K562 (cell line): ENCODE results near the gene DDX39A. TPM values are rescaled to one million over a fixed set of nuclear protein-coding genes. Genes with fewer than 3 reads are reported as not detected.
A peak's percentile ranks its signal among the peaks of the same experiment; 100 is the strongest.

Experiments
- BCL6 ChIP-seq: fragments of 250-450 bp; sonication (Bioruptor Pico); IDR thresholded peaks from 2 replicates; pipeline ENCODE4 v1.4.0; 2020
- BRCA1 ChIP-seq, 2 experiments: fragments of 450-650 bp in 1 of 2; sonication (generic) in 1 of 2; formaldehyde crosslinking in 1 of 2; IDR thresholded peaks; 2 replicates each; pipeline versions ENCODE4 v1.5.0 to v1.6.1; 2017 to 2020; ENCODE audit warnings: mild to moderate bottlenecking in 1 of 2, missing genetic modification reagents in 1 of 2
- BRD4 ChIP-seq: fragments of 200-600 bp; sonication (generic); IDR thresholded peaks from 2 replicates; pipeline ENCODE4 v1.6.1; 2017; ENCODE audit warnings: inconsistent platforms
- C11orf30 ChIP-seq: fragments of 450-650 bp; IDR thresholded peaks from 2 replicates; pipeline ENCODE4 v1.6.1; 2016; ENCODE audit warnings: low read depth, mild to moderate bottlenecking
- HDAC8 ChIP-seq: fragments of 450-650 bp; IDR thresholded peaks from 2 replicates; pipeline ENCODE4 v1.6.1; 2016; ENCODE audit warnings: mild to moderate bottlenecking, missing genetic modification characterization, moderate library complexity, missing compliant biosample characterization
- MAFG ChIP-seq: fragments of 450-650 bp; conservative IDR thresholded peaks from 2 replicates; pipeline ENCODE4 v1.6.1; 2016; ENCODE audit warnings: missing genetic modification characterization, missing compliant biosample characterization
- MED1 ChIP-seq: sonication (generic); formaldehyde crosslinking; IDR thresholded peaks from 2 replicates; pipeline ENCODE4 v1.8.1; 2023; ENCODE audit warnings: missing genetic modification reagents, borderline replicate concordance
- MTF1 ChIP-seq: fragments of 250-450 bp; sonication (Bioruptor Pico); IDR thresholded peaks from 2 replicates; pipeline ENCODE4 v1.9.0; 2021; ENCODE audit warnings: moderate library complexity, mild to moderate bottlenecking, inconsistent platforms, borderline replicate concordance
- MYBL2 ChIP-seq, 2 experiments: fragments of 450-650 bp in 1 of 2; sonication (generic) in 1 of 2; formaldehyde crosslinking in 1 of 2; IDR thresholded peaks; 2 replicates each; pipeline versions ENCODE4 v1.6.1 to v1.8.1; 2017 to 2022; ENCODE audit warnings: borderline replicate concordance in 1 of 2, inconsistent platforms in 1 of 2, low read depth in 1 of 2, mild to moderate bottlenecking in 1 of 2, missing genetic modification reagents in 1 of 2, moderate library complexity in 1 of 2
- NR2C2 ChIP-seq, 2 experiments: fragments of 200-800 bp in 1 of 2; sonication (Bioruptor generic) in 1 of 2; sonication (generic) in 1 of 2; formaldehyde crosslinking in 1 of 2; IDR thresholded peaks; 2 replicates each; pipeline versions ENCODE4 v1.6.1 to v1.8.0; 2016 to 2022; ENCODE audit warnings: mild to moderate bottlenecking in 1 of 2, missing compliant biosample characterization in 1 of 2, missing genetic modification characterization in 1 of 2, missing genetic modification reagents in 1 of 2
- OTX1 ChIP-seq: fragments of 450-650 bp; formaldehyde crosslinking; IDR thresholded peaks from 2 replicates; pipeline ENCODE4 v1.4.0; 2022; ENCODE audit warnings: mild to moderate bottlenecking
- POLR2B ChIP-seq: fragments of 450-650 bp; IDR thresholded peaks from 2 replicates; pipeline ENCODE4 v1.6.1; 2018; ENCODE audit warnings: low read depth; ENCODE audit not compliant: partially characterized antibody
- POLR2H ChIP-seq: IDR thresholded peaks from 2 replicates; pipeline ENCODE4 v1.6.1; 2016; ENCODE audit warnings: missing genetic modification characterization, low read depth, mild to moderate bottlenecking, control low read depth, missing compliant biosample characterization, moderate library complexity
- TRIM28 ChIP-seq: fragments of 450-650 bp; IDR thresholded peaks from 2 replicates; pipeline ENCODE4 v1.6.1; 2017
- ZNF232 ChIP-seq: sonication (generic); formaldehyde crosslinking; IDR thresholded peaks from 2 replicates; pipeline ENCODE4 v1.8.0; 2022; ENCODE audit warnings: mild to moderate bottlenecking, missing genetic modification reagents
- ZNF311 ChIP-seq: fragments of 250-450 bp; sonication (Bioruptor Pico); IDR thresholded peaks from 2 replicates; pipeline ENCODE4 v1.4.0; 2020; ENCODE audit warnings: mild to moderate bottlenecking, moderate library complexity
- ZNF324 ChIP-seq: fragments of 250-450 bp; sonication (Bioruptor Pico); IDR thresholded peaks from 2 replicates; pipeline ENCODE4 v1.4.0; 2020; ENCODE audit warnings: mild to moderate bottlenecking
- ZNF586 ChIP-seq: fragments of 450-650 bp; formaldehyde crosslinking; conservative IDR thresholded peaks from 2 replicates; pipeline ENCODE4 v1.4.0; 2020; ENCODE audit warnings: mild to moderate bottlenecking, moderate library complexity
- polyA plus RNA-seq, 8 experiments: library from polyadenylated mRNA; depleted of rRNA in 4 of 8; stranded (reverse) in 5 of 8; unstranded in 3 of 8; fragments of >200 nt; fragmentation: Nextera tagmentation in 2 of 8; fragmentation: Illumina TruSeq in 1 of 8; extraction: Ambion mirVana in 2 of 8; extraction: Trizol in 1 of 8; gene quantifications; 2 replicates each; pipeline versions ENCODE4 v1.2.1 to v1.2.3, GENCODE V29; 2011 to 2014; ENCODE audit warnings: inconsistent platforms in 1 of 8, missing spikeins in 1 of 8
- total RNA-seq, 7 experiments: library from RNA; depleted of rRNA in 6 of 7; stranded (reverse); fragments of >200 nt in 6 of 7; fragmentation: Illumina TruSeq in 2 of 7; extraction: Trizol in 2 of 7; gene quantifications; 2 replicates each; pipeline versions ENCODE4 v1.2.1 to v1.2.3, GENCODE V29; 2011 to 2021; ENCODE audit warnings: low replicate concordance in 1 of 7
- TF ChIP-seq, protein P1 (sequence below), 2 experiments: fragments of 450-650 bp in 1 of 2; IDR thresholded peaks; 2 replicates each; pipeline ENCODE4 v1.6.1; 2011 to 2017; ENCODE audit warnings: low read depth in 2 of 2, antibody characterized with exemption in 1 of 2, borderline replicate concordance in 1 of 2, low read length in 1 of 2, mild to moderate bottlenecking in 1 of 2, mixed read lengths in 1 of 2; ENCODE audit not compliant: control insufficient read depth in 1 of 2
- TF ChIP-seq, protein P2 (sequence below): sonication (generic); formaldehyde crosslinking; IDR thresholded peaks from 2 replicates; pipeline ENCODE4 v1.8.1; 2023; ENCODE audit warnings: mild to moderate bottlenecking, missing genetic modification reagents
- TF ChIP-seq, protein P3 (sequence below): fragments of 250-450 bp; sonication (Bioruptor Pico); IDR thresholded peaks from 2 replicates; pipeline ENCODE4 v1.8.0; 2022; ENCODE audit warnings: inconsistent platforms, mild to moderate bottlenecking, moderate library complexity, borderline replicate concordance

DDX39A gene
- total and polyA plus RNA-seq, 9 of the 15 experiments (the other 6 are each of a cell fraction or from before 2014, with no cell fraction given): 90.3 to 250 (median 188) TPM

DNA sequence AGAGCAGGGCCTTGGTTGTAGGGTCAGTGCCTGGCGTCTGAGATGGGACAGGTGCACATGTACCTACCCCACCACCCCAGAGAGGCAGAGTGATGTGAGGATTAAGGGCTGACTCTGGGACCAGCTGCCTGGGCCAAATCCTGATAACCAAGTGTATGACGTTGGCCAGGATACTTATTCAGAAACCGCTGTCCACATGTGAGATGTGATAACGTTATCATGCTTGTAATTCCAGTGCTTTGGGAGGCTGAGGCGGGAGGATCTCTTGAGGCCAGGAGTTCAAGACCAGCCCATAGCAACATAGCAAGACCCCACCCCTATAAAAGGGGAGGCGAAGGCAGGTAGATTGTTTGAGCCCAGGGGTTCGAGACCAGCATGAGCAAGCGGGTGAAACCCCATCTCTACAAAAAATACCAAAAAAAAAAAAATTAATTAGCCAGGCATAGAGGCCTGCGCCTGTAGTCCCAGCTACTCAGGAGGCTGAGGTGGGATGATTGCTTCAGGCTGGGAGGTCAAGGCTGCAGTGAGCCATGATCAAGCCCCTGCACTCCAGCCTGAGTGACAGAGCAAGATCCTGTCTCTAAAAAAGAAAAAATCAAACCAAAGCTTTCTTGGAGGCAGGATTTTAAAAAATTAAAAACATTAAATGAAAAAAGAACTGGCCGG is 27.9 kb downstream of the DDX39A start (continued):
- no peak for TF ChIP-seq ZNF324 (CRISPR knock-in tag)
- no peak for TF ChIP-seq ZNF232 (CRISPR knock-in tag)
- no peak for TF ChIP-seq MTF1 (CRISPR knock-in tag)
- no peak for TF ChIP-seq TRIM28
- TF ChIP-seq BRD4: no peak
- TF ChIP-seq POLR2H: no peak
- TF ChIP-seq POLR2B: no peak
- TF ChIP-seq C11orf30: no peak
- no peak for TF ChIP-seq MED1 (CRISPR knock-in tag)
- TF ChIP-seq, protein P1, sequence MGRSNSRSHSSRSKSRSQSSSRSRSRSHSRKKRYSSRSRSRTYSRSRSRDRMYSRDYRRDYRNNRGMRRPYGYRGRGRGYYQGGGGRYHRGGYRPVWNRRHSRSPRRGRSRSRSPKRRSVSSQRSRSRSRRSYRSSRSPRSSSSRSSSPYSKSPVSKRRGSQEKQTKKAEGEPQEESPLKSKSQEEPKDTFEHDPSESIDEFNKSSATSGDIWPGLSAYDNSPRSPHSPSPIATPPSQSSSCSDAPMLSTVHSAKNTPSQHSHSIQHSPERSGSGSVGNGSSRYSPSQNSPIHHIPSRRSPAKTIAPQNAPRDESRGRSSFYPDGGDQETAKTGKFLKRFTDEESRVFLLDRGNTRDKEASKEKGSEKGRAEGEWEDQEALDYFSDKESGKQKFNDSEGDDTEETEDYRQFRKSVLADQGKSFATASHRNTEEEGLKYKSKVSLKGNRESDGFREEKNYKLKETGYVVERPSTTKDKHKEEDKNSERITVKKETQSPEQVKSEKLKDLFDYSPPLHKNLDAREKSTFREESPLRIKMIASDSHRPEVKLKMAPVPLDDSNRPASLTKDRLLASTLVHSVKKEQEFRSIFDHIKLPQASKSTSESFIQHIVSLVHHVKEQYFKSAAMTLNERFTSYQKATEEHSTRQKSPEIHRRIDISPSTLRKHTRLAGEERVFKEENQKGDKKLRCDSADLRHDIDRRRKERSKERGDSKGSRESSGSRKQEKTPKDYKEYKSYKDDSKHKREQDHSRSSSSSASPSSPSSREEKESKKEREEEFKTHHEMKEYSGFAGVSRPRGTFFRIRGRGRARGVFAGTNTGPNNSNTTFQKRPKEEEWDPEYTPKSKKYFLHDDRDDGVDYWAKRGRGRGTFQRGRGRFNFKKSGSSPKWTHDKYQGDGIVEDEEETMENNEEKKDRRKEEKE (IDR thresholded peaks at IDR 0.05; ENCODE audit: borderline replicate concordance in 1 of 2, control insufficient read depth in 1 of 2, low read depth in 2 of 2, low read length in 1 of 2): no peak; a peak in 1 of 4 replicates
- TF ChIP-seq MAFG (tag): no peak
- no peak for TF ChIP-seq ZNF311
- TF ChIP-seq OTX1: no peak
- TF ChIP-seq, protein P2, sequence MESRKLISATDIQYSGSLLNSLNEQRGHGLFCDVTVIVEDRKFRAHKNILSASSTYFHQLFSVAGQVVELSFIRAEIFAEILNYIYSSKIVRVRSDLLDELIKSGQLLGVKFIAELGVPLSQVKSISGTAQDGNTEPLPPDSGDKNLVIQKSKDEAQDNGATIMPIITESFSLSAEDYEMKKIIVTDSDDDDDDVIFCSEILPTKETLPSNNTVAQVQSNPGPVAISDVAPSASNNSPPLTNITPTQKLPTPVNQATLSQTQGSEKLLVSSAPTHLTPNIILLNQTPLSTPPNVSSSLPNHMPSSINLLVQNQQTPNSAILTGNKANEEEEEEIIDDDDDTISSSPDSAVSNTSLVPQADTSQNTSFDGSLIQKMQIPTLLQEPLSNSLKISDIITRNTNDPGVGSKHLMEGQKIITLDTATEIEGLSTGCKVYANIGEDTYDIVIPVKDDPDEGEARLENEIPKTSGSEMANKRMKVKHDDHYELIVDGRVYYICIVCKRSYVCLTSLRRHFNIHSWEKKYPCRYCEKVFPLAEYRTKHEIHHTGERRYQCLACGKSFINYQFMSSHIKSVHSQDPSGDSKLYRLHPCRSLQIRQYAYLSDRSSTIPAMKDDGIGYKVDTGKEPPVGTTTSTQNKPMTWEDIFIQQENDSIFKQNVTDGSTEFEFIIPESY: no peak
- TF ChIP-seq MYBL2 (IDR thresholded peaks at IDR 0.05; ENCODE audit: low read depth): no peak
- no peak for TF ChIP-seq MYBL2 (CRISPR knock-in tag; IDR thresholded peaks at IDR 0.05; ENCODE audit: borderline replicate concordance)
- TF ChIP-seq BCL6: no peak; the same call in 1 of the 2 replicates
- TF ChIP-seq NR2C2 (CRISPR knock-in tag; IDR thresholded peaks at IDR 0.05): 0 out of 2 replicates have a peak, but pooled peaks have one; percentile 54
- TF ChIP-seq NR2C2 (tag; IDR thresholded peaks at IDR 0.05): no peak
- TF ChIP-seq ZNF586 (CRISPR knock-in tag): no peak
- TF ChIP-seq, protein P3, sequence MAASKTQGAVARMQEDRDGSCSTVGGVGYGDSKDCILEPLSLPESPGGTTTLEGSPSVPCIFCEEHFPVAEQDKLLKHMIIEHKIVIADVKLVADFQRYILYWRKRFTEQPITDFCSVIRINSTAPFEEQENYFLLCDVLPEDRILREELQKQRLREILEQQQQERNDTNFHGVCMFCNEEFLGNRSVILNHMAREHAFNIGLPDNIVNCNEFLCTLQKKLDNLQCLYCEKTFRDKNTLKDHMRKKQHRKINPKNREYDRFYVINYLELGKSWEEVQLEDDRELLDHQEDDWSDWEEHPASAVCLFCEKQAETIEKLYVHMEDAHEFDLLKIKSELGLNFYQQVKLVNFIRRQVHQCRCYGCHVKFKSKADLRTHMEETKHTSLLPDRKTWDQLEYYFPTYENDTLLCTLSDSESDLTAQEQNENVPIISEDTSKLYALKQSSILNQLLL (CRISPR knock-in tag): no peak
- no peak for TF ChIP-seq HDAC8
- no peak for TF ChIP-seq BRCA1 (IDR thresholded peaks at IDR 0.05)
- no peak for TF ChIP-seq BRCA1 (CRISPR knock-in tag; IDR thresholded peaks at IDR 0.05)
